GM18520 (cell line): ENCODE measurements around the gene CCDC3.
"Not testable (repeated sequence)": the region's sequence is repeated elsewhere in the genome, so short reads cannot be mapped to it uniquely, and the experiment has no call there.

ENCODE experiments used
- ATAC-seq: cut with Tn5 transposase; IDR thresholded peaks from one replicate; pipeline ENCODE4 v1.9.1; 2021; ENCODE audit not compliant: unreplicated experiment

Gene CCDC3

GRCh38 chr10:13001887-13002212 is 337 bp upstream of the CCDC3 start:
- ATAC-seq = no peak

- no peak for ATAC-seq
Measured at GRCh38 chr10:13000431-13000830, 1.1 kb downstream of the CCDC3 start.

DNA sequence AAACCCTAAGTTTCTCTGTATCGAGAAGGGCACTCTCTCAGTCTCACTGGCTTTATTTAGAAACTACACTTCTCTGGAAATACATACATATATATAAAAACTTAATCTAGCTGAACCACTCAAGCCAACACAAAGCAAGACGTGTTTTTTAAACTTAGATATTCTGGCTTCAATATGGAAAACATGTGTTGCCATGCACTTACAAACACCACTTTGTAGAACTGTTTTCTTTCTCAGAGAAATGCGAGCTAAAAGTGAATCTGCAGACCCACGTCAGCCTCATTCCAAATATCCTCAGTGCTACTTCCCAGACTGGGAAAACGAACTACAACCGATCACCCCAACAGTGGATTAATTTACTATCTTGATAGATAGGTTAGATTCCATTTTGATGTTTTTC is 1.7 kb downstream of the CCDC3 start:
- ATAC-seq = no peak

DNA sequence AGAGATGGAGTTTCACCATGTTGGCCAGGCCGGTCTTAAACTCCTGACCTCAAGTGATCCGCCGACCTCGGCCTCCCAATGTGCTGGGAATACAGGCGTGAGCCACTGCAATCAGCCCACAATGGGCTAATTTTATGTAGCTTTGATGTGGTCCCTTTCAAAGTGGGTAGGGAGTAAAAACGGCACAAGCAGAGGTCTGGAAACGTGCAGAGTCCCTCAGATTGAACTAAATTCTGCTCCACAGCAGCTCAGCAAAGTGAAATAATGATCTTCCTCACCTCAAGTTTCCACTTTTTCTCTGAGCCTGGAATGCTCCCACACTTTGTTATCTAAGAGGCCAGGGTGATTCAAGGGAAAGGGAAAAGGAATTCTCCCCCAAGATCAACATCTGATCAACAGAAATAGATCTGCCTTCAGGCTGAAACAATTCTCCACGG is 6.1 kb downstream of the CCDC3 start:
- no peak for ATAC-seq

GRCh38 chr10:12993595-12993994 is 7.9 kb downstream of the CCDC3 start:
- no peak for ATAC-seq

GRCh38 chr10:12985347-12985746 is 16.2 kb downstream of the CCDC3 start:
- no peak for ATAC-seq

DNA sequence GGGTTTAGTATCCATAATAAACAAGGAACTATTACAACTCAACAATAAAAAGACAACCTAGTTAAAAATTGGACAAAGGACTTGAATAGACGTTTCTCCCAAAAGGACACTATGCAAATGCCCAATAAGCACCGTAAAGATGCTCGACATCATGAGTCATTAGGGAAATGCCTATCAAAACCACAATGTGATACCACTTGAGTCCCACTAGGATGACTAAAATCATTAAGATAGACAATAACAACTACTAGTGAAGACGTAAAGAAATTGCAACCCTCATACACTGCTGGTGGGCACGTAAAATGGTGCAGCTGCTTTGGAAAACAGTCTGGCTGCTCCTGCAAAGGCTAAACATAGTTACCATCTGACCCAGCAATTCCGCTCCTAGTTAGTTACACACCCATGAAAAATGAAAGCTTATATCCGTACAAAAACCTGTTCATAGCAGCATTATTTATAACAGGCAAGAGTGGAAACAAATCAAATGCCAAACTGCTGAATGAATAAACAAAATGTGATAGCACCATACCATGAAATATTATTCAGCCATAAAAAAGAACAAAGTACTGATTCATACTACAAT is 17.3 kb downstream of the CCDC3 start:
- ATAC-seq = no peak

DNA sequence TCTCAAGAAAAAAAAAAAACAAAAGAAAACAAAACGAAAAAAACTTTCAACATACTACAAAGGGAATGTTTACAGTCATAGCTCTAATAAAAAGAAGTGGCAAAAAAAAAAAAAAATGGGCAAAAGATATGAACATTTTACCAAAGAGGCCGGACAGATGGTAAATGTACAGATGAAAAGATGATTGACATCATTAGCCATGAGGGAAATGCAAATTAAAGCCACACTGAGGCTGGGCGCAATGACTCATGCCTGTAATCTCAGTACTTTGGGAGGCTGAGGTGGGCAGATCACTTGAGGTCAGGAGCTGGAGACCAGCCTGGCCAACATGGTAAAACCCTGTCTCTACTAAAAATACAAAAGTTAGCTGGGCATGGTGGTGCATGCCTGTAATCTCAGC is 17.9 kb downstream of the CCDC3 start:
- ATAC-seq = not testable (repeated sequence)

GRCh38 chr10:12981570-12981969 is 19.9 kb downstream of the CCDC3 start:
- ATAC-seq = no peak

DNA sequence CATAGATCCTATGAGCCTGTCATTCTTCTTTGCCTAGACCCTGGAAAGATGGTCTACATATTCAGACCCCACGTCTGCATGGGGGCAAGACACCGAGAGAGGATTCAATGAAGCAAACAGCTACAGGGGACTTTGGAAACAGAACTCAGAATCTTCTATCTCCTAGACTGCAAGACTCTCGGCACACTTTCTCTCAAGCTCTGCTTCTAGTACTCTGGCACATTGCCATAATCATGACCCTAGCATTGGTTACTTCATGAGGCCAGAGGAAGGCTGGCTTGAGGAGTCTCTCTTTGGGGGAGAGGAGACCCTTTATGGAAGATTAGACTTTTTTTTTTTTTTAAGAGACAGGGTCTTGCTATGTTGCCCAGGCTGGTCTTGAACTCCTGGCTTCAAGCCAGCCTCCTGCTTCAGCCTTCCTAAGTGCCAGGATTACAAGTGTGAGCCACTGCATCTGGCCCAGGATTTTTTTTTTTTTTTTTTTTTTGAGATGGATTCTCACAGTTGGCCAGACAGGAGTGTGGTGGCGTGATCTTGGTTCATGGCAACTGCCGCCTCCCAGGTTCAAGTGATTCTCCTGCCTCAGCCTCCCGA is 20.7 kb downstream of the CCDC3 start:
- ATAC-seq = no peak

- no peak for ATAC-seq
Measured at GRCh38 chr10:12980102-12980661, 21.3 kb downstream of the CCDC3 start.

DNA sequence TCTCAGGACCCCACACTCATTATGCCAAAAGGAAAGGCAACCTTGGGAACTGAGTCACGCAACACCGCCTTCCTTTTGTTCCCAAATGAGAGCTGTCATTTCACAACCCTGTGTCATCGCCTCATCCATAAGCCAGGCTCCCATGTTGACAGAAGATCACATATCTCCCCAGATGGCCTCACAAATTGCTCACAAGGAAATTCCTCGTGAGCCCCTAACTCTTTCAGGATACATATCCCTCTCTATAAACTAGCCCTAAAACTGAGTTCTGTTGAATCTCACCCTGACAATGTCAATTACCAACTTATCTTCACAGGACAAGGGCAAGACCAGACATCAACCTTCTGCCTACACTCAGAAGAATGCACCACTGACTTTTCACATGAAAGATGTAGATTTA is 22.6 kb downstream of the CCDC3 start:
- no peak for ATAC-seq

DNA sequence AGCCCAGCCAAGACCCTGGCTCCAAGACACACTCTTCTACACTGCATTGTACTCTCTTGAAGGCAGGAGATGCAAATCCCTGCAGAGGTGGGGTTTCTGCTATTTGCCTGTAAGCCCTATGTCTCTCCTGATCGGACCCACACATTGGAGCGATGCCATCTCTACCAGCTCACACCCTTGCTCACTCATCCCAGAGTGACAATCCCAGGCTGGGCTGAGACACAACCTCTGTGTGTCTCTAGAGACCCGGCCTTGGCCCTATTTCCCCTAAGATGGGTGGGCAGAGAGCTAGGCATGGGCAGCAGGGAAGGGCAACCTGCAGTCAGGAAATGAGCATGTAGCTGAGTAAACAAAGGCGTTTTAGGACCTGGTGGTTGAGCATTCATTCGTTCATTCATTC is 25.6 kb downstream of the CCDC3 start:
- no peak for ATAC-seq

DNA sequence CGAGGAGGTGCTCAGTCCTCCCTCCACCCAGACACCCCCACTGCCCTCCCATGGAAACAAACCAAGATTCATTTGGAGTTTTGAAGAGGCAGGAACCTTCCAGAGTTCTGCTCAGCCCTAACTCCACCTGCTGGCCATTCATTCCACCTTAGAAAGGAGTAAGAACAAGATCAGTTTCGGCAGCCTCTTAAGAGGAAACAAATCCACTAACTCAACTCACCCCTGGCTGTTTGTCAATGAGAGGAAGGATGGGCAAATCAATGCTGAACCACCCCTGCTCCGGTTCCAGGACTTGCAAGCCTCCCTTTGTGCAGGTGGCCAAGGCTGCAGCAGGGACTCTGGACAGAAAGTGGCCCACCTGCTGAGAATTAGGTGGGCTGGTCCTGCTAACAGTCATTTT is 26.2 kb downstream of the CCDC3 start:
- no peak for ATAC-seq

GRCh38 chr10:12974491-12975199 is 26.9 kb downstream of the CCDC3 start:
- no peak for ATAC-seq

DNA sequence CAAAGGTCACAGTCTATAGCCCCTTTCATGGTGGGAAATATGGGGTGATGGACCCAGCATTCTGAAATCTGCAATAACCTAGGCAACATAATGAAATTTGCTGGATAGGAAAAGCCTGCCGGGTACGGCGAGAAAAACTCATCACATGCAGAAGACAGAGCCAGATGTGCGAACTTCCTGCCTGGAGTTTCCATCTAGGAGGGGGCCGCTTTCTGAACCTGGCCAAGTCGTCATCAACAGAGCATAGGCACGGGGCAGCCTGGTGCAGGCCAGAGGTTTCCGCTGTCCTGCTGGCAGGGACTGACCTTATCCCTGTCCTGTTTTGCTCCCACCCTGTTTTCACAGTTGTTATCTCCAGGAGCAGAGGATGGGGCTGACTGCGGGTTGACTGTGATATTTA is 27.4 kb downstream of the CCDC3 start:
- no peak for ATAC-seq

DNA sequence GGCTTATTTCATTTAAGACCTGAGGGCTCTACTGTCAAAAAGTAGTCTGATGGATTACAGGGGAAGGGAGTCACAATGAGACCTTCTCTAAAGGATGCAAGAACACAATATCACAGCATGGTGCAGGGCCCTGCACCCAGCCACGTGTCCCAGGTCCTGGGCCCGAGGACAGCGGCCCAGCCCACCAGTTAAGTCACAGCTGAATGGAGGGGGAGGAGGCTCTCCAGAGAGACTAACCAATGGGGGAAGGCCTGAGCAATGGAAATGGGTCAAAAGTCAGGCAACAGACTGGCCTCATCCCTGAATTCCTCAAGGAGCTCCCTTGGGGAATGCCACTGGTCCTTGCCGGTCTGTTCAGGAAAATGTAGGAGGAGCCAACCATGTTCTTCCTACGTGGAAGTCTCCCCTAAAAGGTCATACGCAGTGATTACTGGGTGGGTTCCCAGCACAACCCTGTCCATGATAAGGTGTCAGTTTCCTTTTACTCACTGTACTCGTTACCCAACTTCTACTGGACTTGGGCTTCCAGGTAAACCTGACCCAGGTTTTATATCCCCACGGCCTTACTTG is 28.3 kb downstream of the CCDC3 start:
- ATAC-seq = no peak

- ATAC-seq = no peak
Measured at GRCh38 chr10:12972146-12972545, 29.4 kb downstream of the CCDC3 start.

- no peak for ATAC-seq
Measured at GRCh38 chr10:12971001-12971788, 30.3 kb downstream of the CCDC3 start.

GRCh38 chr10:12969951-12970350 is 31.6 kb downstream of the CCDC3 start:
- ATAC-seq = no peak

- no peak for ATAC-seq
Measured at GRCh38 chr10:12966067-12966466, 35.4 kb downstream of the CCDC3 start.
